Calu3 (cell line): ENCODE results near the gene BMPER. TPM values are rescaled to one million over a fixed set of nuclear protein-coding genes. Genes with fewer than 3 reads are reported as not detected.

Experiments used
- BruUV-seq: library from RNA; stranded (reverse); fragments of 400-500 nt; replicated peaks from 2 replicates; lab custom pipeline; 2021; lab: Mats Ljungman, UMichigan
- CTCF ChIA-PET: fragments of 300-600 bp; sonication (Branson Sonifier 250); formaldehyde crosslinking; loops from one replicate; lab custom pipeline; 2022; ENCODE audit warnings: antibody characterized with exemption; lab: Charles Lee
- DNase-seq: peaks from one replicate; pipeline ENCODE4 v3.0.0; 2022
- H3K27ac Mint-ChIP-seq: one replicate; pipeline ENCODE4 v1.8.0; 2022; ENCODE audit warnings: mixed read lengths; ENCODE audit not compliant: unreplicated experiment
- H3K27me3 Mint-ChIP-seq: one replicate; pipeline ENCODE4 v1.8.0; 2022; ENCODE audit warnings: mixed read lengths; ENCODE audit not compliant: unreplicated experiment
- H3K36me3 Mint-ChIP-seq: one replicate; pipeline ENCODE4 v1.8.0; 2022; ENCODE audit warnings: mild to moderate bottlenecking, moderate library complexity, mixed read lengths; ENCODE audit not compliant: insufficient read depth, unreplicated experiment
- H3K4me1 Mint-ChIP-seq: one replicate; pipeline ENCODE4 v1.8.0; 2022; ENCODE audit warnings: mild to moderate bottlenecking, low read depth, mixed read lengths; ENCODE audit not compliant: unreplicated experiment
- H3K4me3 Mint-ChIP-seq: one replicate; pipeline ENCODE4 v1.8.0; 2022; ENCODE audit warnings: mild to moderate bottlenecking, low read depth, moderate library complexity, mixed read lengths; ENCODE audit not compliant: unreplicated experiment
- H3K9me3 Mint-ChIP-seq: one replicate; pipeline ENCODE4 v1.8.0; 2022; ENCODE audit warnings: low read depth, mixed read lengths; ENCODE audit not compliant: unreplicated experiment
- CTCF ChIP-seq: fragments of 200-600 bp; IDR thresholded peaks from one replicate; pipeline ENCODE4 v1.8.0; 2022; ENCODE audit warnings: antibody characterized with exemption; ENCODE audit not compliant: unreplicated experiment
- intact Hi-C: fragments of 100-400 bp; cut with micrococcal nuclease; formaldehyde crosslinking; loops from one replicate; pipeline ENCODE4 v1.10.0; 2022; ENCODE audit not compliant: unreplicated experiment
- total RNA-seq: library from RNA; stranded (reverse); gene quantifications from 2 replicates; pipeline ENCODE4 v1.2.3, GENCODE V29; 2022

Gene BMPER
- total RNA-seq, 1 experiment from 2014 or later: not detected

DNA sequence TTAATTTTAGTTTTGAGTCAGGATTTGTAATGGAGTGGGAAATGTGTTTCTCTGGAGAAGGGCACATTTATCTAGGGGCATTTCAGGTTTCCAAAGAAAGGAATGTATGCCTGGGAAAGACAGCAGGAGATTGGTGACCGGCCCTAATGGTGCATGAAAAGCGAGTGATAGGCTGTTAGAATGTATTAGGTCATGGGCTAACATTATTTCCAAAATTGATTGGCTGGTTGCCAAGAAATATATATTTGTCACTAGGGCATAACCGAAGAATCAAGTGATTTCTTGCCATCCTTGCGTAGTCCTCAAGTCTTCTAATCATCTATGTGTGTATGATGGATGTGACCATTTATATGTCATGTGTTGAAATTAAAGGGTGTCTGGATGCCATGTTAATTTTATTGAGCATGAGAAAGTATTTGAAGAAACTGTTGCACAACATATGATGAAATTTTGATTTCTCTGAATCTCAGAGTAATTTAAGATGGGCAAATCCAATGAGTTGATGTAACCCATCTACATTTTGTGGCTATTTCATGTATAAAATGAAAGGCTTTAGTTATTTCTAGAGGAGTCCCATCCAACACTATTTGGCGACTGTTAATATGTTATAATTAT, 248.4 kb downstream of the BMPER start:
- H3K4me1 Mint-ChIP-seq: no peaks in the 10 kb centered on the region
- H3K27ac Mint-ChIP-seq: no peak overlapping the region
- TF ChIP-seq CTCF: no peak
- intact Hi-C loops: no loop called here
- BruUV-seq: no TSS peak
- CTCF ChIA-PET: no interaction called here
- peaks cover 15% of the 10 kb centered on the region for H3K27me3 Mint-ChIP-seq
- no peaks in the 10 kb centered on the region for H3K9me3 Mint-ChIP-seq
- no peak for DNase-seq
- no peaks in the 10 kb centered on the region for H3K36me3 Mint-ChIP-seq
- H3K4me3 Mint-ChIP-seq: no peak overlapping the region

- BruUV-seq: no TSS peak
- DNase-seq: no peak
- Mint-ChIP-seq H3K4me1 (no peaks in the 10 kb centered on the region), H3K4me3 (no peak overlapping the region), H3K36me3 (no peaks in the 10 kb centered on the region), H3K9me3 (no peaks in the 10 kb centered on the region), H3K27ac (no peak overlapping the region), H3K27me3 (peaks cover 15% of the 10 kb centered on the region)
- intact Hi-C loops: no loop called here
- TF ChIP-seq CTCF: no peak
- CTCF ChIA-PET: interaction anchor here (0.7 kb wide), 1 partner anchor 540 kb away, joined by 3 read pairs; no protein-coding TSS in a partner anchor
Measured at GRCh38 chr7:34155220-34155908, 250.0 kb downstream of the BMPER start.

GRCh38 chr7:34156336-34156735, 251.0 kb downstream of the BMPER start:
- intact Hi-C loops: no loop called here
- no peak for TF ChIP-seq CTCF
- BruUV-seq: no TSS peak
- Mint-ChIP-seq H3K9me3 (no peaks in the 10 kb centered on the region), H3K27me3 (peaks cover 15% of the 10 kb centered on the region), H3K36me3 (no peaks in the 10 kb centered on the region), H3K27ac (no peak overlapping the region), H3K4me1 (no peaks in the 10 kb centered on the region), H3K4me3 (no peak overlapping the region)
- CTCF ChIA-PET: no interaction called here
- no peak for DNase-seq

DNA sequence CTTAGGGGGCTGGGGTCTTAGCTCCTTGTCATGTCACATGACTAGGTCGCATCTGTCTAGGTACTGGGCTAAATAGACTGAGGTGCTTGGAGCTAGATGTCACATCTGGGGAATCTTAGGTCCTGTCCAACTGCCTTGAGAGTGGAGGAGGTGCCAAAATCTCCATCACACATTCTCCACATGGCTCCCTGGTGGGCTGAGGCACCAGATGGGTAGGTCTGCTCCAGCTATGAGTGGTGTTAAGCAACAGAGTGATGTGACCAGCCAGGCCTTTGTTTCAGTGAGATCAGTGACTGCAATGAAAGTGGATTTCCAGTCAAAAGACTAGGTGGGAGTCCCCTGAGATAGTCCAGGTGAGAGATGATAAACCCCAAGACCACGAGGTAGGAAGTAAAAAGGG, 251.8 kb downstream of the BMPER start:
- H3K27me3 Mint-ChIP-seq: peaks cover 15% of the 10 kb centered on the region
- CTCF ChIA-PET: interaction anchor here (0.5 kb wide), 1 partner anchor 74 kb away, joined by 5 read pairs; no protein-coding TSS in a partner anchor
- TF ChIP-seq CTCF: no peak
- no TSS peak for BruUV-seq
- no peak overlapping the region for H3K4me3 Mint-ChIP-seq
- DNase-seq: no peak
- intact Hi-C loops: no loop called here
- no peaks in the 10 kb centered on the region for H3K9me3 Mint-ChIP-seq
- H3K4me1 Mint-ChIP-seq: no peaks in the 10 kb centered on the region
- H3K36me3 Mint-ChIP-seq: no peaks in the 10 kb centered on the region
- H3K27ac Mint-ChIP-seq: no peak overlapping the region
